Measurements from ENCODE around the gene KCNAB1. TPM values are rescaled to one million over a fixed set of nuclear protein-coding genes. Genes with fewer than 3 reads are reported as not detected.

KCNAB1 gene
- total RNA-seq, 1 donor from 2014 or later: 0.40 TPM

Other genes starting within 250 kb of the KCNAB1 start
- 34.7 and 36.8 TPM in 2 replicates for gene GMPS, start 249.9 kb upstream of the KCNAB1 start, total RNA-seq

Data from myocyte (in vitro differentiated cells).